GM21825 (cell line): ENCODE results near the gene SLC34A1.
A peak's percentile ranks its signal among the peaks of the same experiment; 100 is the strongest.
"Not testable (repeated sequence)": the region's sequence is repeated elsewhere in the genome, so short reads cannot be mapped to it uniquely, and the experiment has no call there.

Experiments used
- ATAC-seq: cut with Tn5 transposase; IDR thresholded peaks from one replicate; pipeline ENCODE4 v1.9.1; 2021; ENCODE audit warnings: mild to moderate bottlenecking, moderate library complexity; ENCODE audit not compliant: unreplicated experiment

SLC34A1 gene

GRCh38 chr5:177355162-177355867 lies 28.9 kb upstream of the SLC34A1 start:
- no peak for ATAC-seq

GRCh38 chr5:177355868-177356168 lies 28.4 kb upstream of the SLC34A1 start:
- ATAC-seq: no peak

- ATAC-seq: no peak
These were observed 27.5 kb upstream of the SLC34A1 start for GRCh38 chr5:177356746-177357145.

GRCh38 chr5:177357146-177357458 lies 27.1 kb upstream of the SLC34A1 start:
- ATAC-seq: no peak

- peak; percentile 90 for ATAC-seq
These were observed 26.5 kb upstream of the SLC34A1 start, which contains the start of gene RGS14 for GRCh38 chr5:177357459-177358351. Gene RGS14 (plus strand): TSS chr5:177357924. CDS start chr5:177358025, 101 bp downstream.

GRCh38 chr5:177358370-177358819 lies 25.8 kb upstream of the SLC34A1 start:
- ATAC-seq: no peak

GRCh38 chr5:177359451-177359851 lies 24.8 kb upstream of the SLC34A1 start:
- ATAC-seq: no peak

- ATAC-seq: no peak
These were observed 24.4 kb upstream of the SLC34A1 start for GRCh38 chr5:177359860-177360259.

GRCh38 chr5:177360740-177361139 lies 23.5 kb upstream of the SLC34A1 start:
- not testable (repeated sequence) for ATAC-seq

- ATAC-seq: no peak
These were observed 22.6 kb upstream of the SLC34A1 start for GRCh38 chr5:177361418-177362291.

GRCh38 chr5:177362292-177362609 lies 22.0 kb upstream of the SLC34A1 start:
- no peak for ATAC-seq

GRCh38 chr5:177362610-177363507 lies 21.4 kb upstream of the SLC34A1 start:
- ATAC-seq: peak; percentile 36

GRCh38 chr5:177363565-177363964 lies 20.7 kb upstream of the SLC34A1 start:
- ATAC-seq: no peak

GRCh38 chr5:177364159-177364962 lies 19.9 kb upstream of the SLC34A1 start:
- ATAC-seq: peak; percentile 31

GRCh38 chr5:177365845-177366527 lies 18.2 kb upstream of the SLC34A1 start:
- ATAC-seq: no peak

- no peak for ATAC-seq
These were observed 17.5 kb upstream of the SLC34A1 start for GRCh38 chr5:177366528-177367322.

- no peak for ATAC-seq
These were observed 16.8 kb upstream of the SLC34A1 start for GRCh38 chr5:177367323-177367848.
